ENCODE results near the gene CCDC47. TPM values are rescaled to one million over a fixed set of nuclear protein-coding genes. Genes with fewer than 3 reads are reported as not detected.

CCDC47 gene
- total RNA-seq, 1 donor from 2014 or later = 92.8 TPM

- Histone ChIP-seq H3K27ac (ENCODE audit: low read depth, low read length) (no peak overlapping the region), H3K36me3 (ENCODE audit: insufficient read depth, low read length) (peaks cover 19% of the 10 kb centered on the region), H3K27me3 (ENCODE audit: insufficient read depth, low read length) (no peaks in the 10 kb centered on the region), H3K4me2 (ENCODE audit: low read length) (no peak overlapping the region), H4K20me1 (ENCODE audit: insufficient read depth, low read length) (peaks cover 8% of the 10 kb centered on the region), H2AFZ (ENCODE audit: low read depth, low read length) (no peak overlapping the region), H3K79me2 (ENCODE audit: insufficient read depth, low read length) (no peaks in the 10 kb centered on the region), H3K4me1 (ENCODE audit: insufficient read depth, low read length) (peaks cover 8% of the 10 kb centered on the region), H3K9me3 (ENCODE audit: insufficient read depth, low read depth, low read length) (no peaks in the 10 kb centered on the region), H3K9ac (ENCODE audit: low read length) (no peak overlapping the region), H3K4me3 (ENCODE audit: insufficient read depth, low read depth, low read length) (no peak overlapping the region)
- Mint-ChIP-seq H3K27me3 (ENCODE audit: low read depth, unreplicated experiment) (no peaks in the 10 kb centered on the region), H3K4me3 (ENCODE audit: unreplicated experiment) (no peak overlapping the region), H3K9me3 (ENCODE audit: unreplicated experiment) (peaks cover 2% of the 10 kb centered on the region), H3K27ac (ENCODE audit: unreplicated experiment) (no peak overlapping the region), H3K4me1 (ENCODE audit: low read depth, unreplicated experiment) (peaks cover 4% of the 10 kb centered on the region), H3K36me3 (ENCODE audit: low read depth, unreplicated experiment) (peaks cover 34% of the 10 kb centered on the region)
- TF ChIP-seq EZH2 (IDR thresholded peaks at IDR 0.05; ENCODE audit: insufficient read depth, low read length) = no peak
- DNase-seq (ENCODE audit: low read depth) (no peak), FAIRE-seq (no peak)
Measured at GRCh38 chr17:63705657-63706056, 67.7 kb downstream of the CCDC47 start.

DNA sequence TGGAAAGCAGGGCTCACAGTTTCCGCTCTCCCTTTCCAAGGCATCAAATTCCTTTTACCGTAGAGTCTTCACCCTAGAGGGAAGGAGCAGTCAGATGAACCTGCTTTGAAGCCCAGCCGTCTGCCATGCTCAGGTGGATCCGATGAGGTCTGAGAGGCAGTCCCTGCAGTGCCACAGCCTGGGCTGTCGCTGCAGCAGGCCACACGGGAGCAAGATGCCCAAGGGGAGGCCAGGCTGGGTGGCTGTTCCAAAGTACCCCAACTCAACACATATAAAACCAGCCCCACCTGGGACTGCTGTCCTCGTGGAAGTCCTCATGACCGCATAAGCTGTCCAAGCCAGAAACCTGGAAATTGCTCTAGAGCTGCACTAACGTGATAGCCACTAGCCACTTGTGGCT lies 68.6 kb downstream of the CCDC47 start:
- TF ChIP-seq EZH2 (IDR thresholded peaks at IDR 0.05; ENCODE audit: insufficient read depth, low read length) (no peak), CTCF (IDR thresholded peaks at IDR 0.05; ENCODE audit: insufficient read depth, low read depth, low read length) (no peak)
- Mint-ChIP-seq H3K9me3 (ENCODE audit: unreplicated experiment) (peaks cover 2% of the 10 kb centered on the region), H3K36me3 (ENCODE audit: low read depth, unreplicated experiment) (peaks cover 25% of the 10 kb centered on the region), H3K27ac (ENCODE audit: unreplicated experiment) (no peak overlapping the region), H3K4me1 (ENCODE audit: low read depth, unreplicated experiment) (peaks cover 4% of the 10 kb centered on the region), H3K27me3 (ENCODE audit: low read depth, unreplicated experiment) (no peaks in the 10 kb centered on the region), H3K4me3 (ENCODE audit: unreplicated experiment) (no peak overlapping the region)
- FAIRE-seq (no peak), DNase-seq (ENCODE audit: low read depth) (no peak)
- Histone ChIP-seq H3K27ac (ENCODE audit: low read depth, low read length) (no peak overlapping the region), H3K4me2 (ENCODE audit: low read length) (no peak overlapping the region), H2AFZ (ENCODE audit: low read depth, low read length) (no peak overlapping the region), H3K4me1 (ENCODE audit: insufficient read depth, low read length) (peaks cover 9% of the 10 kb centered on the region), H3K4me3 (ENCODE audit: insufficient read depth, low read depth, low read length) (no peak overlapping the region), H3K27me3 (ENCODE audit: insufficient read depth, low read length) (no peaks in the 10 kb centered on the region), H3K9me3 (ENCODE audit: insufficient read depth, low read depth, low read length) (no peaks in the 10 kb centered on the region), H4K20me1 (ENCODE audit: insufficient read depth, low read length) (peaks cover 8% of the 10 kb centered on the region), H3K79me2 (ENCODE audit: insufficient read depth, low read length) (no peaks in the 10 kb centered on the region), H3K36me3 (ENCODE audit: insufficient read depth, low read length) (peaks cover 14% of the 10 kb centered on the region), H3K9ac (ENCODE audit: low read length) (no peak overlapping the region)

DNA sequence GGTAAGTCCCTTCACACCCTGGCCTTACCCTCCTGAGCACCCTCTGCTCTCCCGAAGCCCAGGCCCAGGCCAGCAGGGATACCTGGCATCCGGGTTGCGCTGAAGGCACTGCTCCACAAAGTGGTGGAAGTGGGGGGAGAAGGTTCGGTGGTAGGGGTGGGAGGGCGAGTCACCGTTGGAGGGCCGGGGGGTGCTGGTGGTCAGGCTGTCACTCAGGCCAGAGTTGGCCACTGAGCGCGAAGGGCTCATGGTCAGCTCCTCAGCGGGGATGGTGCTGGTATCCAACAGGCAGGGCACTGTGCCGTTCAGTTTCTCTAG lies 69.2 kb downstream of the CCDC47 start:
- Histone ChIP-seq H3K4me3 (ENCODE audit: insufficient read depth, low read depth, low read length) (no peak overlapping the region), H3K27me3 (ENCODE audit: insufficient read depth, low read length) (no peaks in the 10 kb centered on the region), H3K9ac (ENCODE audit: low read length) (no peak overlapping the region), H3K9me3 (ENCODE audit: insufficient read depth, low read depth, low read length) (no peaks in the 10 kb centered on the region), H3K36me3 (ENCODE audit: insufficient read depth, low read length) (peaks cover 9% of the 10 kb centered on the region), H3K4me1 (ENCODE audit: insufficient read depth, low read length) (peaks cover 9% of the 10 kb centered on the region), H3K27ac (ENCODE audit: low read depth, low read length) (no peak overlapping the region), H4K20me1 (ENCODE audit: insufficient read depth, low read length) (peaks cover 8% of the 10 kb centered on the region), H3K79me2 (ENCODE audit: insufficient read depth, low read length) (no peaks in the 10 kb centered on the region), H2AFZ (ENCODE audit: low read depth, low read length) (no peak overlapping the region), H3K4me2 (ENCODE audit: low read length) (no peak overlapping the region)
- Mint-ChIP-seq H3K27me3 (ENCODE audit: low read depth, unreplicated experiment) (no peaks in the 10 kb centered on the region), H3K4me1 (ENCODE audit: low read depth, unreplicated experiment) (peaks cover 4% of the 10 kb centered on the region), H3K9me3 (ENCODE audit: unreplicated experiment) (peaks cover 2% of the 10 kb centered on the region), H3K4me3 (ENCODE audit: unreplicated experiment) (no peak overlapping the region), H3K27ac (ENCODE audit: unreplicated experiment) (no peak overlapping the region), H3K36me3 (ENCODE audit: low read depth, unreplicated experiment) (peaks cover 23% of the 10 kb centered on the region)
- DNase-seq (ENCODE audit: low read depth) (no peak), FAIRE-seq (no peak)
- TF ChIP-seq EZH2 (IDR thresholded peaks at IDR 0.05; ENCODE audit: insufficient read depth, low read length) (no peak), CTCF (IDR thresholded peaks at IDR 0.05; ENCODE audit: insufficient read depth, low read depth, low read length) (no peak)
